Measurements from ENCODE around the gene DAAM2.

DAAM2 gene

GRCh38 chr6:39917329-39917728, 125.2 kb downstream of the DAAM2 start:
- TF ChIP-seq ZBTB7A (IDR thresholded peaks at IDR 0.05; ENCODE audit: low read depth) (no peak), CEBPB (IDR thresholded peaks at IDR 0.05) (no peak), TCF12 (IDR thresholded peaks at IDR 0.05; ENCODE audit: low read depth) (no peak), YY1 (IDR thresholded peaks at IDR 0.05; ENCODE audit: low read depth) (no peak), NFIC (IDR thresholded peaks at IDR 0.05) (no peak), TEAD4 (IDR thresholded peaks at IDR 0.05) (no peak), EGR1 (IDR thresholded peaks at IDR 0.05) (no peak), TAF1 (IDR thresholded peaks at IDR 0.05; ENCODE audit: low read depth) (no peak), USF1 (IDR thresholded peaks at IDR 0.05) (no peak), EP300 (IDR thresholded peaks at IDR 0.05; ENCODE audit: borderline replicate concordance) (no peak), MAX (IDR thresholded peaks at IDR 0.05) (no peak), FOXM1 (IDR thresholded peaks at IDR 0.05; ENCODE audit: borderline replicate concordance, low read depth) (no peak), REST (IDR thresholded peaks at IDR 0.05; ENCODE audit: low read depth) (no peak), CREB1 (IDR thresholded peaks at IDR 0.05; ENCODE audit: low read depth) (no peak), RAD21 (IDR thresholded peaks at IDR 0.05; ENCODE audit: low read depth) (no peak)

- TF ChIP-seq MAX (IDR thresholded peaks at IDR 0.05) (no peak), TEAD4 (IDR thresholded peaks at IDR 0.05) (no peak), REST (IDR thresholded peaks at IDR 0.05; ENCODE audit: low read depth) (no peak), EP300 (IDR thresholded peaks at IDR 0.05; ENCODE audit: borderline replicate concordance) (no peak), TCF12 (IDR thresholded peaks at IDR 0.05; ENCODE audit: low read depth) (no peak), EGR1 (IDR thresholded peaks at IDR 0.05) (no peak), CEBPB (IDR thresholded peaks at IDR 0.05) (no peak), RAD21 (IDR thresholded peaks at IDR 0.05; ENCODE audit: low read depth) (no peak), CREB1 (IDR thresholded peaks at IDR 0.05; ENCODE audit: low read depth) (no peak), NFIC (IDR thresholded peaks at IDR 0.05) (no peak), TAF1 (IDR thresholded peaks at IDR 0.05; ENCODE audit: low read depth) (no peak)
These were observed 125.8 kb downstream of the DAAM2 start for GRCh38 chr6:39917981-39918380.

- TF ChIP-seq TEAD4 (IDR thresholded peaks at IDR 0.05) (no peak), RAD21 (IDR thresholded peaks at IDR 0.05; ENCODE audit: low read depth) (no peak), ZBTB7A (IDR thresholded peaks at IDR 0.05; ENCODE audit: low read depth) (no peak)
These were observed 126.7 kb downstream of the DAAM2 start for GRCh38 chr6:39918831-39919230.

GRCh38 chr6:39920157-39920556, 128.0 kb downstream of the DAAM2 start:
- no peak for TF ChIP-seq ZBTB7A (IDR thresholded peaks at IDR 0.05; ENCODE audit: low read depth)
- no peak for TF ChIP-seq TAF1 (IDR thresholded peaks at IDR 0.05; ENCODE audit: low read depth)
- no peak for TF ChIP-seq CEBPB (IDR thresholded peaks at IDR 0.05)
- TF ChIP-seq CREB1 (IDR thresholded peaks at IDR 0.05; ENCODE audit: low read depth) = no peak
- TF ChIP-seq MAX (IDR thresholded peaks at IDR 0.05) = no peak
- no peak for TF ChIP-seq USF1 (IDR thresholded peaks at IDR 0.05)
- TF ChIP-seq RAD21 (IDR thresholded peaks at IDR 0.05; ENCODE audit: low read depth) = no peak

- TF ChIP-seq YY1 (IDR thresholded peaks at IDR 0.05; ENCODE audit: low read depth) (no peak), TCF12 (IDR thresholded peaks at IDR 0.05; ENCODE audit: low read depth) (no peak), TAF1 (IDR thresholded peaks at IDR 0.05; ENCODE audit: low read depth) (no peak), TEAD4 (IDR thresholded peaks at IDR 0.05) (no peak), FOXM1 (IDR thresholded peaks at IDR 0.05; ENCODE audit: borderline replicate concordance, low read depth) (no peak), CREB1 (IDR thresholded peaks at IDR 0.05; ENCODE audit: low read depth) (no peak), ZBTB7A (IDR thresholded peaks at IDR 0.05; ENCODE audit: low read depth) (no peak), MAX (IDR thresholded peaks at IDR 0.05) (no peak), USF1 (IDR thresholded peaks at IDR 0.05) (no peak), EGR1 (IDR thresholded peaks at IDR 0.05) (no peak), RAD21 (IDR thresholded peaks at IDR 0.05; ENCODE audit: low read depth) (no peak), NFIC (IDR thresholded peaks at IDR 0.05) (no peak), EP300 (IDR thresholded peaks at IDR 0.05; ENCODE audit: borderline replicate concordance) (no peak), REST (IDR thresholded peaks at IDR 0.05; ENCODE audit: low read depth) (no peak), CEBPB (IDR thresholded peaks at IDR 0.05) (no peak)
These were observed 130.6 kb downstream of the DAAM2 start for GRCh38 chr6:39922821-39923220.
